HepG2 (cell line): ENCODE measurements around the gene MRLN. TPM values are rescaled to one million over a fixed set of nuclear protein-coding genes. Genes with fewer than 3 reads are reported as not detected.

Experiments
- ATAC-seq: fragments of 200-7000 bp; cut with Tn5 transposase; 3 replicates; pipeline ENCODE4 v1.9.1; 2020; ENCODE audit warnings: mild to moderate bottlenecking, moderate library complexity
- BruUV-seq: library from RNA; stranded (reverse); fragments of 400-500 nt; replicated peaks from 2 replicates; lab custom pipeline; 2021; lab: Mats Ljungman, UMichigan
- CTCF ChIA-PET: fragments of 300-600 bp; formaldehyde crosslinking; extraction: SDS; loops from one replicate; lab custom pipeline; 2021; ENCODE audit warnings: low total read pairs, inconsistent platforms, low intra/inter-chr PET ratio; lab: Yijun Ruan, JAX
- POLR2A ChIA-PET: fragments of 350-600 bp; sonication (Branson Sonifier 250); formaldehyde crosslinking; loops from one replicate; lab custom pipeline; 2020; ENCODE audit warnings: antibody characterized with exemption, inconsistent platforms; lab: Yijun Ruan, JAX
- DNase-seq: peaks from one replicate; pipeline ENCODE4 v3.0.0-alpha.2; 2015; ENCODE audit warnings: low spot score
- FAIRE-seq: peaks from 3 replicates; lab custom pipeline; 2011; peaks lifted over from hg19 to GRCh38; lab: Jason Lieb, UNC
- H2AFZ ChIP-seq: one replicate; pipeline ENCODE4 v1.6.1; 2011; ENCODE audit warnings: low read length, inconsistent platforms
- H3K27ac ChIP-seq: fragments of 300-600 bp; 3 replicates; pipeline ENCODE4 v1.8.0; 2011; ENCODE audit warnings: mixed run types, mild to moderate bottlenecking, mixed read lengths, low read length, inconsistent platforms; ENCODE audit not compliant: insufficient read depth; ENCODE audit errors: extremely low read length
- H3K27me3 ChIP-seq, 2 experiments: fragments of 200-600 bp in 1 of 2; 2 replicates in 1 of 2; 3 replicates in 1 of 2; pipeline versions ENCODE4 v1.6.0 to v1.8.0; 2011; ENCODE audit warnings: low read length in 2 of 2, mild to moderate bottlenecking in 2 of 2, moderate library complexity in 2 of 2, inconsistent platforms in 1 of 2; ENCODE audit not compliant: insufficient read depth in 2 of 2, control insufficient read depth in 1 of 2
- H3K36me3 ChIP-seq, 2 experiments: fragments of 200-600 bp in 1 of 2; replicated peaks in 1 of 2; 2 replicates in 1 of 2; 3 replicates in 1 of 2; pipeline versions ENCODE4 v1.5.1 to v1.8.0; 2011; ENCODE audit warnings: low read length in 2 of 2, inconsistent platforms in 1 of 2; ENCODE audit not compliant: insufficient read depth in 2 of 2, control insufficient read depth in 1 of 2
- H3K4me1 ChIP-seq: 2 replicates; pipeline ENCODE4 v1.5.1; 2012; ENCODE audit warnings: low read length, inconsistent platforms; ENCODE audit not compliant: insufficient read depth
- H3K4me2 ChIP-seq: 2 replicates; pipeline ENCODE4 v1.6.0; 2011; ENCODE audit warnings: low read depth, low read length, inconsistent platforms
- H3K4me3 ChIP-seq, 3 experiments: fragments of 200-600 bp in 1 of 3; sonication (generic), shearing (Covaris generic) in 1 of 3; replicated peaks in 1 of 3; 2 replicates each; pipeline ENCODE4 v1.5.1; 2011 to 2016; ENCODE audit warnings: low read length in 3 of 3, inconsistent platforms in 2 of 3, low read depth in 2 of 3, mild to moderate bottlenecking in 2 of 3, control low read depth in 1 of 3, mixed read lengths in 1 of 3; ENCODE audit not compliant: insufficient read depth in 1 of 3
- H3K79me2 ChIP-seq: one replicate; pipeline ENCODE4 v1.6.1; 2011; ENCODE audit warnings: low read length, inconsistent platforms; ENCODE audit not compliant: insufficient read depth
- H3K9ac ChIP-seq: 2 replicates; pipeline ENCODE4 v1.6.0; 2011; ENCODE audit warnings: mild to moderate bottlenecking, low read depth, low read length, inconsistent platforms; ENCODE audit not compliant: insufficient read depth
- H3K9me3 ChIP-seq: 2 replicates; pipeline ENCODE4 v1.5.1; 2012; ENCODE audit warnings: mild to moderate bottlenecking, low read length
- H4K20me1 ChIP-seq: 2 replicates; pipeline ENCODE4 v1.6.0; 2011; ENCODE audit warnings: inconsistent platforms, mild to moderate bottlenecking, low read length, moderate library complexity; ENCODE audit not compliant: insufficient read depth
- CSRNP2 ChIP-seq: sonication (generic); formaldehyde crosslinking; conservative IDR thresholded peaks from 2 replicates; pipeline ENCODE4 v1.8.0; 2022; ENCODE audit warnings: low read depth, missing genetic modification reagents
- DPF2 ChIP-seq: sonication (generic); formaldehyde crosslinking; IDR thresholded peaks from 2 replicates; pipeline ENCODE4 v1.4.0; 2020; ENCODE audit warnings: mild to moderate bottlenecking, low read depth, missing genetic modification reagents, borderline replicate concordance
- FOXJ3 ChIP-seq: sonication (generic); formaldehyde crosslinking; IDR thresholded peaks from 2 replicates; pipeline ENCODE4 v1.4.0; 2020; ENCODE audit warnings: missing genetic modification reagents, mild to moderate bottlenecking, borderline replicate concordance
- HNF4G ChIP-seq, 2 experiments: sonication (generic) in 1 of 2; formaldehyde crosslinking in 1 of 2; IDR thresholded peaks; 2 replicates each; pipeline versions ENCODE4 v1.4.0 to v1.6.1; 2011 to 2020; ENCODE audit warnings: borderline replicate concordance in 2 of 2, low read depth in 2 of 2, mild to moderate bottlenecking in 2 of 2, low read length in 1 of 2, missing genetic modification reagents in 1 of 2, moderate library complexity in 1 of 2
- PCBP1 ChIP-seq: fragments of 200-400 bp; formaldehyde crosslinking; IDR thresholded peaks from 2 replicates; pipeline ENCODE4 v1.6.1; 2017; ENCODE audit warnings: mild to moderate bottlenecking, low read depth, low read length, borderline replicate concordance
- RAD51 ChIP-seq: fragments of 450-650 bp; IDR thresholded peaks from 2 replicates; pipeline ENCODE4 v1.6.1; 2016; ENCODE audit warnings: borderline replicate concordance
- SNAPC2 ChIP-seq: sonication (generic); formaldehyde crosslinking; IDR thresholded peaks from 2 replicates; pipeline ENCODE4 v1.8.1; 2022; ENCODE audit warnings: mild to moderate bottlenecking, missing genetic modification reagents
- SP4 ChIP-seq: sonication (generic); formaldehyde crosslinking; IDR thresholded peaks from 2 replicates; pipeline ENCODE4 v1.8.1; 2023; ENCODE audit warnings: mild to moderate bottlenecking, missing genetic modification reagents
- YEATS2 ChIP-seq: sonication (generic); formaldehyde crosslinking; IDR thresholded peaks from 2 replicates; pipeline ENCODE4 v1.4.0; 2020; ENCODE audit warnings: missing genetic modification reagents, borderline replicate concordance
- ZKSCAN1 ChIP-seq: fragments of 150-350 bp; IDR thresholded peaks from 2 replicates; pipeline ENCODE4 v1.6.1; 2014; ENCODE audit warnings: low read length
- ZNF562 ChIP-seq: sonication (generic); formaldehyde crosslinking; IDR thresholded peaks from 2 replicates; pipeline ENCODE4 v1.8.0; 2022; ENCODE audit warnings: missing genetic modification reagents, borderline replicate concordance
- ZNF709 ChIP-seq: sonication (generic); formaldehyde crosslinking; IDR thresholded peaks from 2 replicates; pipeline ENCODE4 v1.5.0; 2020; ENCODE audit warnings: mild to moderate bottlenecking, missing genetic modification reagents
- ZNF749 ChIP-seq: sonication (generic); formaldehyde crosslinking; IDR thresholded peaks from 2 replicates; pipeline ENCODE4 v1.8.0; 2022; ENCODE audit warnings: mild to moderate bottlenecking, missing genetic modification reagents, moderate library complexity, borderline replicate concordance
- WGBS: methylation state at CpG from one replicate; pipeline ENCODE4 v1.1.6; 2017; ENCODE audit warnings: low lambda C conversion rate; 5-methylcytosine and 5-hydroxymethylcytosine counted together
- in situ Hi-C: cut with HindIII; loops from 2 replicates; pipeline ENCODE4 v1.10.0; 2017; ENCODE audit warnings: low pct_unique_long_range_greater_than_20kb; ENCODE audit not compliant: extremely low pct_ligation_motif_present
- intact Hi-C: fragments of 100-400 bp; cut with micrococcal nuclease; formaldehyde crosslinking; loops from one replicate; pipeline ENCODE4 v1.10.0; 2022; ENCODE audit not compliant: unreplicated experiment
- polyA plus RNA-seq, 8 experiments: library from polyadenylated mRNA; depleted of rRNA in 3 of 8; stranded (reverse) in 7 of 8; unstranded in 1 of 8; fragments of >200 nt; fragmentation: Illumina TruSeq in 4 of 8; extraction: Trizol in 4 of 8; gene quantifications; 2 replicates each; pipeline versions ENCODE4 v1.2.1 to v1.2.3, GENCODE V29; 2011 to 2016; ENCODE audit warnings: low read depth in 4 of 8, missing spikeins in 1 of 8, mixed read lengths in 1 of 8; ENCODE audit not compliant: insufficient read depth in 1 of 8
- total RNA-seq, 5 experiments: library from RNA; depleted of rRNA; stranded (reverse); fragments of >200 nt; fragmentation: Illumina TruSeq; extraction: Trizol; gene quantifications; 2 replicates each; pipeline ENCODE4 v1.2.3, GENCODE V29; 2016; ENCODE audit warnings: low read depth in 1 of 5

The MRLN gene
- total and polyA plus RNA-seq, 2 of the 13 experiments (the other 11 are each of a cell fraction or from before 2014, with no cell fraction given), result not detected

DNA sequence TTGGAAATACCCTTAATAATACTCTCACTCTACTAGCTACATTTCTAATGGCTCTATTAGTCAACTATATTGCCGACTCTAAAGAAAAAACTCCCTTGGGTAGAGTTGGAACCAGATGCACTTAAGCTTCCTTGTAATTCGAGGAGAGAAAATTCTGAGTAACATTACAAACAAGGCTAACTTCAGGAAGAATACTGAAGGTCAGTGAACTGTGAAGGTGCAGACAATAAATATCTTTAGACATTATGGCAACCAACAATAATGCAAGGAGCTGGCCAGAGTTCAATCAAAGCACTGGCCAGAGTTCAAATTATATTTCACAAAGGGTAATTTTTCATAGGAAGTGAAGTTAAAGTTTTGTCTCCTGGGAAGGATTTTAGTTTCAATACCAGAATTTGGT is 40.7 kb upstream of the MRLN start:
- WGBS, result 97% methylated on average over 2 of the region's 2 CpGs
- Histone ChIP-seq H3K36me3 (peaks cover 9 to 47% of the 10 kb centered on the region in 2 experiments), H3K27ac (no peak overlapping the region), H3K4me1 (no peaks in the 10 kb centered on the region), H3K4me3 (no peak overlapping the region), H2AFZ (no peak overlapping the region), H3K79me2 (no peaks in the 10 kb centered on the region), H3K9ac (no peak overlapping the region), H3K27me3 (no peaks in the 10 kb centered on the region), H3K4me2 (no peak overlapping the region), H4K20me1 (no peaks in the 10 kb centered on the region), H3K9me3 (no peaks in the 10 kb centered on the region)
- FAIRE-seq (no peak), DNase-seq (no peak), ATAC-seq (no peak)
- POLR2A ChIA-PET, result no interaction called here
- intact Hi-C loops (no loop called here), in situ Hi-C loops (no loop called here)
- CTCF ChIA-PET, result no interaction called here
- TF ChIP-seq CSRNP2, result no peak
- no peak for TF ChIP-seq RAD51
- no peak for TF ChIP-seq ZNF749 (CRISPR knock-in tag)
- TF ChIP-seq FOXJ3, result no peak
- no peak for TF ChIP-seq ZNF709 (CRISPR knock-in tag)
- no peak for TF ChIP-seq PCBP1
- TF ChIP-seq YEATS2 (CRISPR knock-in tag), result no peak
- no peak for TF ChIP-seq SP4 (CRISPR knock-in tag)
- TF ChIP-seq ZNF562 (CRISPR knock-in tag), result no peak
- no peak for TF ChIP-seq HNF4G (IDR thresholded peaks at IDR 0.05; ENCODE audit: borderline replicate concordance, low read depth, low read length)
- no peak for TF ChIP-seq HNF4G (CRISPR knock-in tag; IDR thresholded peaks at IDR 0.05; ENCODE audit: borderline replicate concordance, low read depth)
- TF ChIP-seq ZKSCAN1, result no peak
- no peak for TF ChIP-seq DPF2
- TF ChIP-seq SNAPC2, result no peak
- no TSS peak for BruUV-seq
